Tibial nerve (tissue), 4 donors: ENCODE measurements around the gene GRPEL1. TPM values are rescaled to one million over a fixed set of nuclear protein-coding genes. Genes with fewer than 3 reads are reported as not detected.

Source experiments
- DNase-seq, 2 donors: peaks; one replicate each; pipeline ENCODE4 v3.0.0-alpha.2; 2019; ENCODE audit warnings: low spot score in 2 of 2
- H3K27ac ChIP-seq, 4 donors: fragments of 200-600 bp; sonication (generic) in 3 of 4; one replicate each; pipeline ENCODE4 v1.5.1; 2017 to 2019; ENCODE audit warnings: mild to moderate bottlenecking in 1 of 4
- H3K27me3 ChIP-seq, 2 donors: fragments of 200-600 bp; sonication (generic) in 1 of 2; one replicate each; pipeline versions ENCODE4 v1.5.1 to v1.6.0; 2017 to 2019
- H3K36me3 ChIP-seq, 3 donors: fragments of 200-600 bp; sonication (generic); one replicate each; pipeline ENCODE4 v1.5.1; 2018 to 2019
- H3K4me1 ChIP-seq, 4 donors: fragments of 200-600 bp; sonication (generic) in 3 of 4; one replicate each; pipeline ENCODE4 v1.5.1; 2017 to 2019
- H3K4me3 ChIP-seq, 4 donors: fragments of 200-600 bp; sonication (generic) in 3 of 4; one replicate each; pipeline ENCODE4 v1.5.1; 2017 to 2019; ENCODE audit warnings: mild to moderate bottlenecking in 1 of 4, moderate library complexity in 1 of 4
- H3K9me3 ChIP-seq, 4 donors: fragments of 200-600 bp; sonication (generic) in 3 of 4; one replicate each; pipeline ENCODE4 v1.5.1; 2017 to 2019
- EP300 ChIP-seq, 2 donors: sonication (generic); formaldehyde crosslinking; IDR thresholded peaks; one replicate each; pipeline ENCODE4 v1.6.1; 2017; ENCODE audit warnings: antibody characterized with exemption in 2 of 2, mild to moderate bottlenecking in 1 of 2
- POLR2A ChIP-seq, 2 donors: fragments of 450-650 bp; IDR thresholded peaks; one replicate each; pipeline ENCODE4 v1.6.1; 2017; ENCODE audit warnings: antibody characterized with exemption in 2 of 2, mild to moderate bottlenecking in 2 of 2, moderate library complexity in 2 of 2
- WGBS, 2 donors: methylation state at CpG; one replicate each; pipeline ENCODE4 v1.1.5; 2018; 5-methylcytosine and 5-hydroxymethylcytosine counted together
- total RNA-seq, 4 donors: library from RNA; depleted of rRNA; stranded (reverse); fragments of >200 nt; gene quantifications; one replicate each; pipeline ENCODE4 v1.1.0, GENCODE V29; 2016
- TF ChIP-seq, protein P1 (sequence below), 5 experiments: fragments of 200-600 bp in 3 of 5; fragments of 450-650 bp in 2 of 5; sonication (generic) in 3 of 5; IDR thresholded peaks; one replicate each; pipeline ENCODE4 v1.5.1; 2016 to 2019; ENCODE audit warnings: antibody characterized with exemption in 5 of 5, mild to moderate bottlenecking in 3 of 5, moderate library complexity in 2 of 5

GRPEL1 gene
- total RNA-seq, 4 donors from 2014 or later: 11.1 to 13.6 (median 13.3) TPM

DNA sequence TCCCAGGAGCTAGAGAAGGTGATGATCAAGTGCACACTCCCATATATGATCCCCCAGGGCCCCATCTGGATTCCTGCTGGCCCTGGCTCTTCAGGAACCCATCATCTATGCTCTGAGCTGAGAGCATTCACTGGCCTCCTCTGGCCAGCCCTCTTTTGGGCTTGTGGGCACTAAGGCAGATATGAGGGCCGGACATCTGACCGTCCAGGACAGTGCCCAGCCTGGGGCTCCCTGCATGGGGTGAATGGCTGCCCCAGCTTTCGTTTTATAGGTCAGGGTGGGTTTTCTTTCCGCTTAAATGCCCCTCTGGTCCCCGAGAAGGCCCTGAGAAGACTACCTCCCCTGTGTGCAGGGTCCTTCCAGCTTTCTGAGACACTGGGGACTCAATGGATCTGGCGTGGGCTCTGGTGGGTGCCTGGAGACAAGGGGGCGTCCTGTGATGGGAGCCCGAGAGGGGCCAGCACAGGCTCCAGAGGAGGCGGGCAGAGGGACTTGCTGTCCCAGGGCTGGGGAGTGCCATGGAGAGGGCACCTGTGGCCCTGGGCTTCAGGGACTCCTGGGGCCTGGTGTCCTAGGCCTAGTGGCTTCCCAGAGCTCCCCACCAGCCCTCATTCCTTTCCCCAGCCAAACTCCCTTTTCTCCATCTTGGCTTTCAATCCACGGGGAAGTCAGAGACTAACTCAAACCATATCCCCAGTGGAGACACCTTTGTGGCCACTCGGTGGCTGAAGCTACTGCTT lies 39.5 kb upstream of the GRPEL1 start:
- peaks cover 0 to 19% (median 4%) of the 10 kb centered on the region in 4 donors for H3K4me1 ChIP-seq
- H3K27me3 ChIP-seq: no peaks in the 10 kb centered on the region
- no peak for DNase-seq
- no peak overlapping the region for H3K4me3 ChIP-seq
- no peaks in the 10 kb centered on the region for H3K9me3 ChIP-seq
- no peaks in the 10 kb centered on the region for H3K36me3 ChIP-seq
- H3K27ac ChIP-seq: no peak overlapping the region
- WGBS, 2 donors: 91 to 94% methylated on average over 10 to 11 of the region's 11 CpGs
- TF ChIP-seq, protein P1, sequence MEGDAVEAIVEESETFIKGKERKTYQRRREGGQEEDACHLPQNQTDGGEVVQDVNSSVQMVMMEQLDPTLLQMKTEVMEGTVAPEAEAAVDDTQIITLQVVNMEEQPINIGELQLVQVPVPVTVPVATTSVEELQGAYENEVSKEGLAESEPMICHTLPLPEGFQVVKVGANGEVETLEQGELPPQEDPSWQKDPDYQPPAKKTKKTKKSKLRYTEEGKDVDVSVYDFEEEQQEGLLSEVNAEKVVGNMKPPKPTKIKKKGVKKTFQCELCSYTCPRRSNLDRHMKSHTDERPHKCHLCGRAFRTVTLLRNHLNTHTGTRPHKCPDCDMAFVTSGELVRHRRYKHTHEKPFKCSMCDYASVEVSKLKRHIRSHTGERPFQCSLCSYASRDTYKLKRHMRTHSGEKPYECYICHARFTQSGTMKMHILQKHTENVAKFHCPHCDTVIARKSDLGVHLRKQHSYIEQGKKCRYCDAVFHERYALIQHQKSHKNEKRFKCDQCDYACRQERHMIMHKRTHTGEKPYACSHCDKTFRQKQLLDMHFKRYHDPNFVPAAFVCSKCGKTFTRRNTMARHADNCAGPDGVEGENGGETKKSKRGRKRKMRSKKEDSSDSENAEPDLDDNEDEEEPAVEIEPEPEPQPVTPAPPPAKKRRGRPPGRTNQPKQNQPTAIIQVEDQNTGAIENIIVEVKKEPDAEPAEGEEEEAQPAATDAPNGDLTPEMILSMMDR (IDR thresholded peaks at IDR 0.05): no peak
- no peak for TF ChIP-seq POLR2A (IDR thresholded peaks at IDR 0.05)
- no peak for TF ChIP-seq EP300 (IDR thresholded peaks at IDR 0.05)

DNA sequence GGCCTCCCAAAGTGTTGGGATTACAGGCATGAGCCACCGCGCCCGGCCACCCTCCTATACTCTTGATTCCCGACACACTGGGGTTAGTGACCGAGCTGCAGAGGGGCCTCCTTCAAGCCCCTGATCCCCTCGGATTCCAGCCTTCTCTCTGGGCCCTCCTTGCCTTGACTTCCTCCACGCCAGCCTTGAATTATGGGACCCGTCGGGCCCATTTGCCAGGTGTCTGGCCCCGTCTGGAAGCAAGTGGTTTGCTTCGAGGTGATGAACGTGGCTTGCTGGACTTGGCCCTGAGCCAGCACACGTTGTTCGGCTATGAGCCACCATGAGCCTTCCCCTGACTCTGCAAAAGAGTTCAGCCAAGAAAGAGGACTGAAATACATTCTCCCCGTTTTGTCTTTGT lies 37.4 kb upstream of the GRPEL1 start:
- H3K27me3 ChIP-seq: no peaks in the 10 kb centered on the region
- H3K4me1 ChIP-seq: peaks cover 0 to 36% (median 15%) of the 10 kb centered on the region in 4 donors
- no peak for DNase-seq
- TF ChIP-seq, protein P1 (IDR thresholded peaks at IDR 0.05): no peak
- TF ChIP-seq POLR2A (IDR thresholded peaks at IDR 0.05) (no peak), EP300 (IDR thresholded peaks at IDR 0.05) (no peak)
- no peaks in the 10 kb centered on the region for H3K9me3 ChIP-seq
- H3K27ac ChIP-seq: peak overlapping the region in 1 of 4 donors; percentile 50
- H3K36me3 ChIP-seq: no peaks in the 10 kb centered on the region
- 63 to 66% methylated on average over 15 of the region's 15 CpGs for WGBS, 2 donors
- no peak overlapping the region for H3K4me3 ChIP-seq

DNA sequence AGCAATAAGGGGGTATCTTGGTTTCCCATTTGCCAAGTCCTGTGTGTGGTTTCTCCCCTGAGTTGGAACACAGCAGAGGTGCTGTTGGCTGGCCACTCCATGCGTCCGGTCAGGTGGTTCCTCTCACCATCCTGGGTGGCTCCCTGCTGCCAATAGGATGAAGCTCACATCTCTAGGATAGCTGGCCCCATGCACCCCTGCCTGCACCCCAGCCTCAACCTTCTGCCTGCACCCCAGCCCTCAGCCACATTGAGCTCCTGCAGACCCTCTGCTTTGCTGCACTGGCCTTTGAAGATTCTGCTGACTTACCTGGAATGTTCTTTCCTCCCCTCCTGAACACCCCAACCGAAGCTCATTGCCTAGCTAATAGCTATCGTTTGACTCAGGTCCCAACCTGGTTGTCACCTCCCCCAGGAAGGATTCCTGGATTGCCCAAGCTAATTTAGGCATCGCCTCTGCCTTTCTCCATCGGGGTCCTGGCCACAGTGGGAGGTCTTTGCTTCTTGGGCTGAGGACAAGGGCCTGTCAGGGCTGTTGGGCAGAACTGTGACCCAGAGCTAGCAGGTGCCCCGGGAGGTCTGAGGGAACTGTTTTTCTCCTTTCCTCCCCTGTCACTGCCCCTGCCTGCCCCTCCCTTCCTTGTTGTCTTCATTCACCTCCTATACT lies 36.6 kb upstream of the GRPEL1 start:
- no peak overlapping the region for H3K4me3 ChIP-seq
- TF ChIP-seq POLR2A (IDR thresholded peaks at IDR 0.05) (no peak), EP300 (IDR thresholded peaks at IDR 0.05) (no peak)
- TF ChIP-seq, protein P1 (IDR thresholded peaks at IDR 0.05): no peak

DNA sequence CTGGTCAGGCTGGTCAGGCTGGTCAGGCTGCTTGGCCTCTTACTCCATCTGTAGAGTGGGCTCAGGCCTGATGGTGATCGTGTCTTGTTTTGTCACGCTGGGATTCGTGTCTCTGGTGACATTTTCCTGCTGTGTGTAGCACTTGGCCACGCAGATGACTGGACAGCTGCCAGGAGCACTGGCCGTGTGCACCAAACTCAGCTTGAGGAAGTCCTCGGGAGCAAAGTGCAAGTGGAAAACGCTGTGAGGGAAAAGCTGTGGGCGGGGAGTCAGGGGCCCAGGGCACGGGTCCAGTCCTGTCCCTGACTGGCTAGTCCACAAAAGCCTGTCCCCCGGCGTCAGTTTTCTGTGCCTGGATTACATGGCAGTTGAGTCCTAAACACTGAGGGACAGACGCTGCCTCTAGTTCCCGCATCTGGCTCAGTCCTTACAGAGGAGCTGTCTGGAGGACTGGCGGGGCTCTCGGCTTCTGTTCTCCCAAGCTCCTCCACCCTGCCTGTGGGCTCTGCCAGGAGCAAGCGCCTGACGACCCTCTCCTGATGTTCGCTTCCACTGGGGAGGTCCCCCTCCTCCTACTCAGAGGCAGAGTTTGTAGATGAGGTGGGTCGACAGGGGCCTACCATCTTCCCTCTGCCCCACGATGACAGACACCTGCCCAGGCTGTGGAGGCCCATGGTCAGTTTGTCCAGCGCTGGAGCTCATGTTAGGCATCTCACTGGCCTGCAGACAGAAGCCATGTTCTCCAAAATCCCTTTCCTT lies 35.9 kb upstream of the GRPEL1 start:
- H3K4me3 ChIP-seq: peak overlapping the region; percentile 32 to 76 (median 57)
- peak; percentile 53 to 61 for DNase-seq
- no peaks in the 10 kb centered on the region for H3K27me3 ChIP-seq
- WGBS, 2 donors: 13 to 28% methylated on average over 15 to 21 of the region's 21 CpGs
- TF ChIP-seq, protein P1 (IDR thresholded peaks at IDR 0.05): no peak
- TF ChIP-seq POLR2A (IDR thresholded peaks at IDR 0.05): no peak
- TF ChIP-seq EP300 (IDR thresholded peaks at IDR 0.05): no peak
- peaks cover 0 to 36% (median 15%) of the 10 kb centered on the region in 4 donors for H3K4me1 ChIP-seq
- H3K27ac ChIP-seq: peak overlapping the region; percentile 57 to 93 (median 84)
- H3K36me3 ChIP-seq: no peaks in the 10 kb centered on the region
- no peaks in the 10 kb centered on the region for H3K9me3 ChIP-seq

More for the DNA sequence above, 36.6 kb upstream of the GRPEL1 start:
- no peaks in the 10 kb centered on the region for H3K27me3 ChIP-seq
- 87 to 88% methylated on average over 7 of the region's 7 CpGs for WGBS, 2 donors
- H3K36me3 ChIP-seq: no peaks in the 10 kb centered on the region
- H3K4me1 ChIP-seq: peaks cover 0 to 36% (median 15%) of the 10 kb centered on the region in 4 donors
- no peak for DNase-seq
- H3K9me3 ChIP-seq: no peaks in the 10 kb centered on the region
- peak overlapping the region in 3 of 4 donors; percentile 83 to 93 (median 85) for H3K27ac ChIP-seq
